ENCODE results near the gene ZNFX1.
A peak's percentile ranks its signal among the peaks of the same experiment; 100 is the strongest.
"Not testable (repeated sequence)": the region's sequence is repeated elsewhere in the genome, so short reads cannot be mapped to it uniquely, and the experiment has no call there.

Gene ZNFX1

GRCh38 chr20:49278036-49278817 lies at the start of gene ZNFX1:
TSS of gene ZNFX1 (minus strand) at chr20:49278057. CDS start at chr20:49275839, 2,218 bp downstream.
- peak; percentile 100 for DNase-seq

GRCh38 chr20:49326026-49326425 lies 48.2 kb upstream of the ZNFX1 start:
- DNase-seq: no peak

GRCh38 chr20:49324306-49324705 lies 46.4 kb upstream of the ZNFX1 start:
- no peak for DNase-seq

GRCh38 chr20:49323622-49324238 lies 45.9 kb upstream of the ZNFX1 start:
- DNase-seq: peak; percentile 66

- peak; percentile 14 for DNase-seq
Observed at GRCh38 chr20:49320460-49320859, 42.6 kb upstream of the ZNFX1 start.

- no peak for DNase-seq
Observed at GRCh38 chr20:49319208-49319809, 41.5 kb upstream of the ZNFX1 start.

- no peak for DNase-seq
Observed at GRCh38 chr20:49318430-49319207, 40.8 kb upstream of the ZNFX1 start.

GRCh38 chr20:49318091-49318429 lies 40.2 kb upstream of the ZNFX1 start:
- no peak for DNase-seq

GRCh38 chr20:49316704-49317103 lies 38.8 kb upstream of the ZNFX1 start:
- no peak for DNase-seq

GRCh38 chr20:49315580-49315979 lies 37.7 kb upstream of the ZNFX1 start:
- no peak for DNase-seq

GRCh38 chr20:49314052-49314451 lies 36.2 kb upstream of the ZNFX1 start:
- not testable (repeated sequence) for DNase-seq

GRCh38 chr20:49313283-49313682 lies 35.4 kb upstream of the ZNFX1 start:
- no peak for DNase-seq

- DNase-seq: no peak
Observed at GRCh38 chr20:49312661-49313060, 34.8 kb upstream of the ZNFX1 start.

GRCh38 chr20:49310705-49311104 lies 32.8 kb upstream of the ZNFX1 start:
- peak; percentile 66 for DNase-seq

GRCh38 chr20:49308875-49309274 lies 31.0 kb upstream of the ZNFX1 start:
- no peak for DNase-seq

- no peak for DNase-seq
Observed at GRCh38 chr20:49306903-49307620, 29.2 kb upstream of the ZNFX1 start.

- no peak for DNase-seq
Observed at GRCh38 chr20:49303065-49303552, 25.3 kb upstream of the ZNFX1 start.

- peak; percentile 65 for DNase-seq
Observed at GRCh38 chr20:49297605-49298530, 20.0 kb upstream of the ZNFX1 start.

- DNase-seq: not testable (repeated sequence)
Observed at GRCh38 chr20:49294002-49294654, 16.3 kb upstream of the ZNFX1 start.

- no peak for DNase-seq
Observed at GRCh38 chr20:49293122-49293521, 15.3 kb upstream of the ZNFX1 start.

GRCh38 chr20:49292010-49292409 lies 14.2 kb upstream of the ZNFX1 start:
- no peak for DNase-seq
